HL-60 (cell line): ENCODE results near the gene ID1.

Source experiments
- POLR2AphosphoS5 ChIP-seq: IDR thresholded peaks from 2 replicates; pipeline ENCODE4 v1.6.1; 2012; ENCODE audit warnings: low read depth
- SPI1 ChIP-seq: IDR thresholded peaks from 2 replicates; pipeline ENCODE4 v1.6.1; 2012; ENCODE audit warnings: low read depth, mild to moderate bottlenecking, borderline replicate concordance
- TF ChIP-seq, protein P1 (sequence below): IDR thresholded peaks from 2 replicates; pipeline ENCODE4 v1.6.1; 2012; ENCODE audit warnings: low read depth; ENCODE audit not compliant: insufficient replicate concordance
- TF ChIP-seq, protein P2 (sequence below): IDR thresholded peaks from one replicate; pipeline ENCODE4 v1.5.1; 2011; ENCODE audit warnings: low read length, control low read depth, inconsistent platforms; ENCODE audit not compliant: insufficient read depth

DNA sequence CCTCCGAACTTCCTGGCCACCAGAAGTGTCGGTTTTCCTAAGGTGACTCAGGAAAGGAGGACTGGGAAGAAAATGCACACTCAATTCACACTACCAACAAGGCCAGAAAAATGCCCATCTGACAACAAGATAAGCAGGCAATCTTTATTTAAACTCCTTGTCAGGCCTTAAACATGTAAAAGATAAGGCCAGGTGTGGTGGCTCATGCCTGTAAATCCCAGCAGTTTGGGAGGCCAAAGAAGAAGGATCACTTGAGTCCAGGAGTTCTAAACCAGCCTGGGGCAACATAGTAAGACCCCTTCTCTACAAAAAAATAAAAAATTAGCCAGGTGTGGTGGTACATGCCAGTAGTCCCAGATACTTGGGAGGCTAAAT lies 7.6 kb upstream of the ID1 start:
- TF ChIP-seq, protein P1, sequence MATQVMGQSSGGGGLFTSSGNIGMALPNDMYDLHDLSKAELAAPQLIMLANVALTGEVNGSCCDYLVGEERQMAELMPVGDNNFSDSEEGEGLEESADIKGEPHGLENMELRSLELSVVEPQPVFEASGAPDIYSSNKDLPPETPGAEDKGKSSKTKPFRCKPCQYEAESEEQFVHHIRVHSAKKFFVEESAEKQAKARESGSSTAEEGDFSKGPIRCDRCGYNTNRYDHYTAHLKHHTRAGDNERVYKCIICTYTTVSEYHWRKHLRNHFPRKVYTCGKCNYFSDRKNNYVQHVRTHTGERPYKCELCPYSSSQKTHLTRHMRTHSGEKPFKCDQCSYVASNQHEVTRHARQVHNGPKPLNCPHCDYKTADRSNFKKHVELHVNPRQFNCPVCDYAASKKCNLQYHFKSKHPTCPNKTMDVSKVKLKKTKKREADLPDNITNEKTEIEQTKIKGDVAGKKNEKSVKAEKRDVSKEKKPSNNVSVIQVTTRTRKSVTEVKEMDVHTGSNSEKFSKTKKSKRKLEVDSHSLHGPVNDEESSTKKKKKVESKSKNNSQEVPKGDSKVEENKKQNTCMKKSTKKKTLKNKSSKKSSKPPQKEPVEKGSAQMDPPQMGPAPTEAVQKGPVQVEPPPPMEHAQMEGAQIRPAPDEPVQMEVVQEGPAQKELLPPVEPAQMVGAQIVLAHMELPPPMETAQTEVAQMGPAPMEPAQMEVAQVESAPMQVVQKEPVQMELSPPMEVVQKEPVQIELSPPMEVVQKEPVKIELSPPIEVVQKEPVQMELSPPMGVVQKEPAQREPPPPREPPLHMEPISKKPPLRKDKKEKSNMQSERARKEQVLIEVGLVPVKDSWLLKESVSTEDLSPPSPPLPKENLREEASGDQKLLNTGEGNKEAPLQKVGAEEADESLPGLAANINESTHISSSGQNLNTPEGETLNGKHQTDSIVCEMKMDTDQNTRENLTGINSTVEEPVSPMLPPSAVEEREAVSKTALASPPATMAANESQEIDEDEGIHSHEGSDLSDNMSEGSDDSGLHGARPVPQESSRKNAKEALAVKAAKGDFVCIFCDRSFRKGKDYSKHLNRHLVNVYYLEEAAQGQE, result no peak
- TF ChIP-seq POLR2AphosphoS5 (no peak), SPI1 (no peak)
- TF ChIP-seq, protein P2, sequence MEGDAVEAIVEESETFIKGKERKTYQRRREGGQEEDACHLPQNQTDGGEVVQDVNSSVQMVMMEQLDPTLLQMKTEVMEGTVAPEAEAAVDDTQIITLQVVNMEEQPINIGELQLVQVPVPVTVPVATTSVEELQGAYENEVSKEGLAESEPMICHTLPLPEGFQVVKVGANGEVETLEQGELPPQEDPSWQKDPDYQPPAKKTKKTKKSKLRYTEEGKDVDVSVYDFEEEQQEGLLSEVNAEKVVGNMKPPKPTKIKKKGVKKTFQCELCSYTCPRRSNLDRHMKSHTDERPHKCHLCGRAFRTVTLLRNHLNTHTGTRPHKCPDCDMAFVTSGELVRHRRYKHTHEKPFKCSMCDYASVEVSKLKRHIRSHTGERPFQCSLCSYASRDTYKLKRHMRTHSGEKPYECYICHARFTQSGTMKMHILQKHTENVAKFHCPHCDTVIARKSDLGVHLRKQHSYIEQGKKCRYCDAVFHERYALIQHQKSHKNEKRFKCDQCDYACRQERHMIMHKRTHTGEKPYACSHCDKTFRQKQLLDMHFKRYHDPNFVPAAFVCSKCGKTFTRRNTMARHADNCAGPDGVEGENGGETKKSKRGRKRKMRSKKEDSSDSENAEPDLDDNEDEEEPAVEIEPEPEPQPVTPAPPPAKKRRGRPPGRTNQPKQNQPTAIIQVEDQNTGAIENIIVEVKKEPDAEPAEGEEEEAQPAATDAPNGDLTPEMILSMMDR, result no peak
